Nephron (organoid): Measurements from ENCODE around the gene TRIM8.
A peak's percentile ranks its signal among the peaks of the same experiment; 100 is the strongest.

ENCODE experiments used
- H3K27ac Mint-ChIP-seq, 3 experiments: 2 replicates each; pipeline ENCODE4 v1.8.0; 2020; ENCODE audit warnings: mixed read lengths in 3 of 3, mild to moderate bottlenecking in 2 of 3, moderate library complexity in 1 of 3
- H3K27me3 Mint-ChIP-seq: 2 replicates; pipeline ENCODE4 v1.8.0; 2021; ENCODE audit warnings: low read depth, mild to moderate bottlenecking, moderate library complexity, mixed read lengths
- H3K36me3 Mint-ChIP-seq: 2 replicates; pipeline ENCODE4 v1.8.0; 2020; ENCODE audit warnings: low read depth, mixed read lengths
- H3K4me1 Mint-ChIP-seq: 2 replicates; pipeline ENCODE4 v1.8.0; 2020; ENCODE audit warnings: mixed read lengths
- H3K4me3 Mint-ChIP-seq, 3 experiments: 2 replicates each; pipeline ENCODE4 v1.8.0; 2020; ENCODE audit warnings: mild to moderate bottlenecking in 3 of 3, mixed read lengths in 3 of 3, moderate library complexity in 2 of 3
- H3K9me3 Mint-ChIP-seq: 2 replicates; pipeline ENCODE4 v1.8.0; 2020; ENCODE audit warnings: mixed read lengths
- CTCF ChIP-seq, 3 experiments: fragments of 200-600 bp; sonication (generic); IDR thresholded peaks; one replicate each; pipeline ENCODE4 v1.5.0; 2021; ENCODE audit warnings: antibody characterized with exemption in 3 of 3; ENCODE audit not compliant: unreplicated experiment in 3 of 3

Gene TRIM8

GRCh38 chr10:102644066-102644645, at the start of gene TRIM8:
Gene TRIM8, plus strand, starts transcription at chr10:102644479. Its CDS starts 139 bp downstream, at chr10:102644618.
- H3K36me3 Mint-ChIP-seq = peaks cover 12% of the 10 kb centered on the region
- peak within 1 kb of the TSS; percentile 98 to 99 (median 99) for H3K27ac Mint-ChIP-seq
- H3K4me1 Mint-ChIP-seq = peaks cover 36% of the 10 kb centered on the region
- H3K4me3 Mint-ChIP-seq = peak within 1 kb of the TSS; percentile 94 to 98 (median 97)
- no peak for TF ChIP-seq CTCF (IDR thresholded peaks at IDR 0.05; ENCODE audit: unreplicated experiment in 3 of 3)
- H3K9me3 Mint-ChIP-seq = no peaks in the 10 kb centered on the region
- no peaks in the 10 kb centered on the region for H3K27me3 Mint-ChIP-seq

- Mint-ChIP-seq H3K27ac (no peak overlapping the region), H3K4me1 (peaks cover 31% of the 10 kb centered on the region), H3K36me3 (peaks cover 30% of the 10 kb centered on the region), H3K9me3 (no peaks in the 10 kb centered on the region), H3K27me3 (no peaks in the 10 kb centered on the region), H3K4me3 (no peak overlapping the region)
- no peak for TF ChIP-seq CTCF (IDR thresholded peaks at IDR 0.05; ENCODE audit: unreplicated experiment in 3 of 3)
Measured at GRCh38 chr10:102595293-102595692, 49.0 kb upstream of the TRIM8 start.

- Mint-ChIP-seq H3K27me3 (no peaks in the 10 kb centered on the region), H3K9me3 (no peaks in the 10 kb centered on the region), H3K36me3 (peaks cover 33% of the 10 kb centered on the region), H3K4me1 (peaks cover 37% of the 10 kb centered on the region), H3K4me3 (no peak overlapping the region), H3K27ac (peak overlapping the region in 1 of 3 experiments; percentile 96)
- TF ChIP-seq CTCF (IDR thresholded peaks at IDR 0.05; ENCODE audit: unreplicated experiment in 3 of 3) = no peak
Measured at GRCh38 chr10:102595897-102596296, 48.4 kb upstream of the TRIM8 start.

GRCh38 chr10:102596506-102596971, 47.7 kb upstream of the TRIM8 start:
- Mint-ChIP-seq H3K4me1 (peaks cover 39% of the 10 kb centered on the region), H3K27ac (peak overlapping the region; percentile 79 to 96 (median 89)), H3K36me3 (peaks cover 33% of the 10 kb centered on the region), H3K27me3 (no peaks in the 10 kb centered on the region), H3K9me3 (no peaks in the 10 kb centered on the region), H3K4me3 (no peak overlapping the region)
- peak; percentile 77 to 79 (median 79) for TF ChIP-seq CTCF (IDR thresholded peaks at IDR 0.05; ENCODE audit: unreplicated experiment in 3 of 3)

- no peak overlapping the region for H3K4me3 Mint-ChIP-seq
- no peaks in the 10 kb centered on the region for H3K27me3 Mint-ChIP-seq
- H3K4me1 Mint-ChIP-seq = peaks cover 41% of the 10 kb centered on the region
- TF ChIP-seq CTCF (IDR thresholded peaks at IDR 0.05; ENCODE audit: unreplicated experiment in 3 of 3) = no peak
- H3K36me3 Mint-ChIP-seq = peaks cover 33% of the 10 kb centered on the region
- no peaks in the 10 kb centered on the region for H3K9me3 Mint-ChIP-seq
- H3K27ac Mint-ChIP-seq = peak overlapping the region; percentile 64 to 96 (median 85)
Measured at GRCh38 chr10:102597131-102597991, 46.9 kb upstream of the TRIM8 start.
